Measurements from ENCODE around the gene CORO2A.

- TF ChIP-seq, protein P1, sequence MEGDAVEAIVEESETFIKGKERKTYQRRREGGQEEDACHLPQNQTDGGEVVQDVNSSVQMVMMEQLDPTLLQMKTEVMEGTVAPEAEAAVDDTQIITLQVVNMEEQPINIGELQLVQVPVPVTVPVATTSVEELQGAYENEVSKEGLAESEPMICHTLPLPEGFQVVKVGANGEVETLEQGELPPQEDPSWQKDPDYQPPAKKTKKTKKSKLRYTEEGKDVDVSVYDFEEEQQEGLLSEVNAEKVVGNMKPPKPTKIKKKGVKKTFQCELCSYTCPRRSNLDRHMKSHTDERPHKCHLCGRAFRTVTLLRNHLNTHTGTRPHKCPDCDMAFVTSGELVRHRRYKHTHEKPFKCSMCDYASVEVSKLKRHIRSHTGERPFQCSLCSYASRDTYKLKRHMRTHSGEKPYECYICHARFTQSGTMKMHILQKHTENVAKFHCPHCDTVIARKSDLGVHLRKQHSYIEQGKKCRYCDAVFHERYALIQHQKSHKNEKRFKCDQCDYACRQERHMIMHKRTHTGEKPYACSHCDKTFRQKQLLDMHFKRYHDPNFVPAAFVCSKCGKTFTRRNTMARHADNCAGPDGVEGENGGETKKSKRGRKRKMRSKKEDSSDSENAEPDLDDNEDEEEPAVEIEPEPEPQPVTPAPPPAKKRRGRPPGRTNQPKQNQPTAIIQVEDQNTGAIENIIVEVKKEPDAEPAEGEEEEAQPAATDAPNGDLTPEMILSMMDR (IDR thresholded peaks at IDR 0.05): no peak
- no peak for TF ChIP-seq EZH2 (IDR thresholded peaks at IDR 0.05)
Measured at GRCh38 chr9:98099346-98099745, 93.1 kb downstream of the CORO2A start.

All from neural progenitor cell (in vitro differentiated cells).